PC-9 (cell line): Measurements from ENCODE around the gene KCNG1. TPM values are rescaled to one million over a fixed set of nuclear protein-coding genes. Genes with fewer than 3 reads are reported as not detected.

Source experiments
- BruUV-seq: library from RNA; stranded (reverse); fragments of 400-500 nt; replicated peaks from 2 replicates; lab custom pipeline; 2021; lab: Mats Ljungman, UMichigan
- CTCF ChIA-PET: fragments of 300-600 bp; sonication (Branson Sonifier 250); formaldehyde crosslinking; loops from one replicate; lab custom pipeline; 2022; ENCODE audit warnings: antibody characterized with exemption; lab: Charles Lee
- POLR2A ChIA-PET: fragments of 300-600 bp; sonication (Branson Sonifier 250); formaldehyde crosslinking; loops from one replicate; lab custom pipeline; 2022; ENCODE audit warnings: antibody characterized with exemption; ENCODE audit not compliant: unreplicated experiment; lab: Charles Lee
- DNase-seq, 2 experiments: peaks; one replicate each; pipeline versions ENCODE4 v3.0.0 to v3.0.0-alpha.2; 2015 to 2022; ENCODE audit warnings: mixed read lengths in 1 of 2
- H2AFZ ChIP-seq: fragments of 200-600 bp; sonication (generic); 2 replicates; pipeline ENCODE4 v1.8.1; 2017; ENCODE audit warnings: antibody characterized with exemption
- H3F3A ChIP-seq: fragments of 200-600 bp; sonication (generic); 2 replicates; pipeline ENCODE4 v1.8.1; 2017; ENCODE audit warnings: antibody characterized with exemption, mild to moderate bottlenecking, low read depth; ENCODE audit not compliant: insufficient read depth
- H3K27ac ChIP-seq: fragments of 200-600 bp; sonication (generic); 2 replicates; pipeline ENCODE4 v1.6.1; 2016; ENCODE audit warnings: mixed run types
- H3K27me3 ChIP-seq: fragments of 200-600 bp; sonication (generic); 2 replicates; pipeline ENCODE4 v1.6.1; 2016; ENCODE audit warnings: low read depth, mixed run types; ENCODE audit not compliant: insufficient read depth
- H3K36me3 ChIP-seq: fragments of 200-600 bp; sonication (generic); 2 replicates; pipeline ENCODE4 v1.6.1; 2016; ENCODE audit warnings: low read depth, mixed run types
- H3K4me1 ChIP-seq: fragments of 200-600 bp; sonication (generic); replicated peaks from 2 replicates; pipeline ENCODE4 v1.6.1; 2016; ENCODE audit warnings: mixed run types; ENCODE audit not compliant: insufficient read depth
- H3K4me2 ChIP-seq: fragments of 200-600 bp; sonication (generic); 2 replicates; pipeline ENCODE4 v1.6.1; 2017; ENCODE audit warnings: mixed run types
- H3K4me3 ChIP-seq: fragments of 200-600 bp; sonication (generic); 2 replicates; pipeline ENCODE4 v1.6.1; 2016; ENCODE audit warnings: mixed run types
- H3K79me2 ChIP-seq: fragments of 200-600 bp; sonication (generic); 2 replicates; pipeline ENCODE4 v1.6.1; 2017; ENCODE audit warnings: low read depth, mixed run types
- H3K9me2 ChIP-seq: fragments of 200-600 bp; sonication (generic); 2 replicates; pipeline ENCODE4 v1.8.1; 2017; ENCODE audit warnings: mild to moderate bottlenecking; ENCODE audit not compliant: insufficient read depth
- H3K9me3 ChIP-seq: fragments of 200-600 bp; sonication (generic); 2 replicates; pipeline ENCODE4 v1.8.1; 2016; ENCODE audit warnings: low read depth; ENCODE audit not compliant: insufficient read depth
- H4K20me1 ChIP-seq: fragments of 200-600 bp; sonication (generic); 2 replicates; pipeline ENCODE4 v1.8.1; 2017; ENCODE audit not compliant: insufficient read depth
- CTCF ChIP-seq: fragments of 200-600 bp; sonication (generic); conservative IDR thresholded peaks from 2 replicates; pipeline ENCODE4 v1.6.1; 2017; ENCODE audit warnings: mixed run types, antibody characterized with exemption, mild to moderate bottlenecking, moderate library complexity
- EZH2 ChIP-seq: fragments of 200-600 bp; sonication (generic); IDR thresholded peaks from 2 replicates; pipeline ENCODE4 v1.8.0; 2017; ENCODE audit warnings: antibody characterized with exemption, low read depth
- intact Hi-C: fragments of 100-400 bp; cut with micrococcal nuclease; formaldehyde crosslinking; loops from one replicate; pipeline ENCODE4 v1.10.0; 2022; ENCODE audit not compliant: unreplicated experiment
- total RNA-seq: library from RNA; stranded (reverse); gene quantifications from 2 replicates; pipeline ENCODE4 v1.2.3, GENCODE V29; 2021

KCNG1 gene
- total RNA-seq, 1 experiment from 2014 or later = not detected

- no peak for DNase-seq
- BruUV-seq = no TSS peak
- no peaks in the 10 kb centered on the region for H3K27me3 ChIP-seq
- CTCF ChIA-PET = no interaction called here
- no peak for TF ChIP-seq EZH2
- no peak for TF ChIP-seq CTCF
- peak overlapping the region; percentile 93 for H3K4me3 ChIP-seq
- H3K9me2 ChIP-seq = no peaks in the 10 kb centered on the region
- POLR2A ChIA-PET = no interaction called here
- H3K4me1 ChIP-seq = peaks cover 38% of the 10 kb centered on the region
- H3K79me2 ChIP-seq = peaks cover 71% of the 10 kb centered on the region
- H3K4me2 ChIP-seq = peak overlapping the region; percentile 99
- H3K27ac ChIP-seq = no peak overlapping the region
- peaks cover 25% of the 10 kb centered on the region for H3K36me3 ChIP-seq
- no peaks in the 10 kb centered on the region; the same call in 1 of the 2 replicates for H3K9me3 ChIP-seq
- H3F3A ChIP-seq = peaks cover 21% of the 10 kb centered on the region; the same call in 1 of the 2 replicates
- intact Hi-C loops = loop anchor here (2.0 kb wide), 1 partner anchor 29 kb away; the partner anchor contains the start of gene ADNP
- H4K20me1 ChIP-seq = peaks cover 47% of the 10 kb centered on the region
- no peak overlapping the region for H2AFZ ChIP-seq
These were observed 63.3 kb downstream of the KCNG1 start for GRCh38 chr20:50959543-50960126.

- CTCF ChIA-PET = interaction anchor here (0.5 to 1.9 kb wide), 5 partner anchors 27 to 636 kb away, joined by 3 to 8 read pairs (median 4); partner anchors contain the start of genes ADNP and BCAS4
- H3F3A ChIP-seq = peaks cover 18% of the 10 kb centered on the region
- no peaks in the 10 kb centered on the region; the same call in 1 of the 2 replicates for H3K9me3 ChIP-seq
- peak within 1 kb of the TSS; percentile 93 for H3K4me3 ChIP-seq
- no peaks in the 10 kb centered on the region for H3K27me3 ChIP-seq
- H4K20me1 ChIP-seq = peaks cover 54% of the 10 kb centered on the region
- TF ChIP-seq CTCF (no peak), EZH2 (no peak)
- POLR2A ChIA-PET = interaction anchor here (0.6 to 1.7 kb wide), 5 partner anchors 17 to 551 kb away, joined by 3 to 14 read pairs (median 5); partner anchors contain the start of gene ADNP
- BruUV-seq = TSS peak; percentile 63
- intact Hi-C loops = loop anchor here (2.0 kb wide), 1 partner anchor 28 kb away; the partner anchor contains the start of gene ADNP
- peaks cover 32% of the 10 kb centered on the region for H3K36me3 ChIP-seq
- H3K9me2 ChIP-seq = no peaks in the 10 kb centered on the region
- peak within 1 kb of the TSS; percentile 87 for H2AFZ ChIP-seq
- peak within 1 kb of the TSS; percentile 99 for H3K4me2 ChIP-seq
- peak within 1 kb of the TSS; percentile 83 for H3K27ac ChIP-seq
- peaks cover 38% of the 10 kb centered on the region for H3K4me1 ChIP-seq
- peaks cover 78% of the 10 kb centered on the region for H3K79me2 ChIP-seq
- peak; percentile 82 to 92 for DNase-seq
These were observed 64.0 kb downstream of the KCNG1 start, which contains the start of gene MOCS3 for GRCh38 chr20:50958615-50959542. Gene MOCS3, plus strand, starts transcription at chr20:50958818. Its CDS starts 25 bp downstream, at chr20:50958843.
